Stimulated activated CD8-positive, alpha-beta memory T cell treated with anti-CD3 and anti-CD28 coated beads, Interleukin-15, amount 100 ng/mL, for 24 hours (primary cell): Measurements from ENCODE around the gene LRRC8B.
"Not testable (repeated sequence)": the region's sequence is repeated elsewhere in the genome, so short reads cannot be mapped to it uniquely, and the experiment has no call there.

Experiments
- DNase-seq: peaks from one replicate; pipeline ENCODE4 v3.0.0-alpha.2; 2020; ENCODE audit warnings: low read depth

LRRC8B gene

DNA sequence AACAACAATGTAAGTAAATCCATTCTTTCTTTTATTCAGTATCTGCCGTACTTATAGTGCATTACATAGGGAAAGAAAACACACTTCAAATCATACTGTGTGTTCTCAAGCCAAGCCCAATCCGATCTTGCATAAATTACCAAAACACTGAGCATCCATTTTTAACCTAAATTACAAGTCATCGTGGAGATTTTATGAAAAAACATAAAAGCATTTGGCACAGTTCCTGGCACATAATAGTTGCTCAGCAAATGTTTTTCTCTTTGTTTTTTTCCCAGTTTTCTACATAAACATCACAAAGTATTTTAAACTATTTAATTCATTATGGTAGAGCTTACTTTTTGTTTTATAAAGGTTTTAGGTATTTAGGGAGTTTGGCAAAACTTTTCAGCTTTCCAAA lies 60.2 kb downstream of the LRRC8B start:
- DNase-seq = no peak

DNA sequence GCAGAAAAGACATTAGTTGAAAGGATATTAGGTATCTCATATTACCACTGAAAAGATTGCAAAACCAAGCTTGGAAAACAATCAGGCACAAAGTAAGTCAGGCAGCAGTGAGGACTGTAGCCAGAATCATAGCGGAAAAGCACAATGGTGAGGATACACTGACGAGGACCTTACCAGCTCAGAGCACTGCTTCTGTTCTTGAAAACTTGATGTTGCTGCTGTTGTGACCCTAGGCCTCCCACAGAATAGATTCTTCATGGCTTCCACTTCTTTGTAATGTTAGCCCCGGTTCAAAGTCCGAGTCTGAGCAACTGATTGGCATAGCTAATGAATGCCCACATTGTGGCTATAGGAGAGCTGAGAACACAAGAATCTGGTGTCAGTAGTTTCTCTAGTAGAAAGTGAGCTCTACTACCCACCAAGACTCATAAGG lies 63.1 kb downstream of the LRRC8B start:
- no peak for DNase-seq

DNA sequence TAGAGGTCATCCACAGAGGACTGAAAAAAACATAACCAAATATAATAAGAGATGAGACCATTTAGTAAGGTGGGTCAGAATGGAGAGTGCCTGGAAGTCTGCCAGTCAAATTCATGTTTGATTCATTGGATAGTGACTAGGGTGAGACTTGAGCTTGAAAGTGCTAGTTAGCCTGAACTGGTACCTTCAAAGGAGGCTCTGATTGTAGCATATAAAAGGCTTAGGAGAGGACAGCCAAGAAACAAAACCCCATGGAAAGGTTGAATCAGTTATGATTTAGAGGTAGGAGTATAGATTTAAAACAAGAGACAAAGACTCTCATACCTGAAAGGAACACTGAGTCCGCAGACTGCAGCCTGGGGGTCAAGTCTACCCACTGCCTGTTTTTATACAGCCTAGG lies 63.9 kb downstream of the LRRC8B start:
- DNase-seq = no peak

DNA sequence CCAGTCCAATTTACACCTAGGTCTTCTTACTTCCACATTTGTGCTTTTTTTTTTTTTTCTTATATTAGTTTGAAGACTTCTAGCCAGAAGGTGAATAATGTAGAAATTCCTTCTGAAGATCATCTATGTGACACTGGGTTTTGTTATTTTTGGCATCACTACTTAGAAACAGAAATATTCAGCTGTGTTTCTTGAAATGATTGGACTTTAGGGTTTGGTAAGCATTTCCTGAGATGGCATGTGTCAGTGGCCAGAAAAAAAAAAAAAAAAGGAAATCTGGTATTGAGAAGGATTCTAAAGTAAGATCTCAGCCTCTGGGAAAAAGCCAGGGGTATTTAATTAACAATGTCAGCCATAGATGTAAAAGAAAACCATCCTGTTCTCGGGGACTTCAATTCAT lies 64.9 kb downstream of the LRRC8B start:
- DNase-seq = no peak

DNA sequence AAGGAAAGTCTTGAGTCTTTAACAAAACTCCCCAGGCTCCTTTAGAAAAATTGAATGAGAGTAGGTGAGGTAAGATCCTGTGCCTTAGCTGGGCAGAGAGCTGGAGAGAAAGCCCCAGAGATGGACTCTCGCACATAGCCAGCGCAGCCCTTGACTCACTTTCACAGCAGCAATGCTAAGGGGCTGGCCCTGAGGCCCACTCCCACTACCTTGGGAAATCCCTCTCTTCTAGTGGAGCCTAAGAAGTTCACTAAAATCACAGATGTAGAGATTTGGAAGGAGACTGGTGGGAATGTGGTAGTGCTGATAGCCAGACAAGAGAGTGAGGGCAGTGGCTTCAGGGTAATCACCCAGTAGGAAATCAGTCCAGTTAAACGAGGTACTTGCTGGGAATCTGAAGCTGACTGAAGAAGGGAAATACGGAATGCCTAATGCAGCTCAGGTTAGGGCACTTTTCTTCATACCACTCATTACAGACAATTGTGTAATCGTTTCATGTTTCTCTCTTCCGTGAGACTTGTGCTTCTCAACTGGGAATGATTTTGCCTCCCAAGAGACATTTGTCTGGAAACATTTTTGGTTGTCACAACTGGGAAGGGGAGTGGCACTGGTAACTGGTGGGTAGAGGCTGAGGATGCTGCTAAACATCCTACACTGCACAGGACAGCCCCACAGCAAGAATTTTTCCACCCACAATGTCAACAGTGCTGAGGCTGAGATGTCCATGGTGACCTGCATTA lies 65.9 kb downstream of the LRRC8B start:
- DNase-seq = no peak

DNA sequence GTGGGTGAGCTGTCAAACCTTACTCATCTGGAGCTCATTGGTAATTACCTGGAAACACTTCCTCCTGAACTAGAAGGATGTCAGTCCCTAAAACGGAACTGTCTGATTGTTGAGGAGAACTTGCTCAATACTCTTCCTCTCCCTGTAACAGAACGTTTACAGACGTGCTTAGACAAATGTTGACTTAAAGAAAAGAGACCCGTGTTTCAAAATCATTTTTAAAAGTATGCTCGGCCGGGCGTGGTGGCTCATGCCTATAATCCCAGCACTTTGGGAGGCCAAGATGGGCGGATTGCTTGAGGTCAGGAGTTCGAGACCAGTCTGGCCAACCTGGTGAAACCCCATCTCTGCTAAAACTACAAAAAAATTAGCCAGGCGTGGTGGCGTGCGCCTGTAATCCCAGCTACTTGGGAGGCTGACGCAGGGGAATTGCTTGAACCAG lies 68.3 kb downstream of the LRRC8B start:
- not testable (repeated sequence) for DNase-seq

DNA sequence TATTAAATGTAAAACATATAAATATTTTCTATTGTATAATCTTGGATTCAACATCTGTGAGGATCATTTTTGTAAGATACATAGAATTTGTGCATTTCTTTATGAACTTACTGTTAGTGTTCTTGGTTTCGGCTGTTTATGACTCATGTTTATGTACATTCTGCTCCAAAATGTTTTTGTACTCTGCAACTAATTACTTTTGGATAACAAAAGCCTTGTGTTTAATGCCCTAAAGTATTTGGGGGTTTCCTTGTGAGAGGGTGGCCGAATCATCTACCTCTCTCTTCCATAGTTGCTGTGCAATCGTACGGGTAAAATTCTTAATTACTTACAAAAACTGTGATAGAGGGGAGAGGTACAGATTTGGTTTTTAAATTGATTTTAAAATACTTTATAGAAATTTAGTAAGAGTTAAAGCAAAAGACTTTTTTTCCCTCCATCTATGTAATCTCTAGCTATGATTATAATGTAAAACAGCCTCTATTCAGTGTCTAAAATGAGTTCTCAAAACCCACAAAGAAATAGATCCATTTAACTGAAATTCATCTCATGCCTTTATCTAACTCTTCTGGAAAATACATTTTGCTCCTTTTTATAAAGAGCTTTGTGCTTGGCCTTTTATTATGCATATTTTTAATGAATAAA lies 69.6 kb downstream of the LRRC8B start:
- DNase-seq = no peak

DNA sequence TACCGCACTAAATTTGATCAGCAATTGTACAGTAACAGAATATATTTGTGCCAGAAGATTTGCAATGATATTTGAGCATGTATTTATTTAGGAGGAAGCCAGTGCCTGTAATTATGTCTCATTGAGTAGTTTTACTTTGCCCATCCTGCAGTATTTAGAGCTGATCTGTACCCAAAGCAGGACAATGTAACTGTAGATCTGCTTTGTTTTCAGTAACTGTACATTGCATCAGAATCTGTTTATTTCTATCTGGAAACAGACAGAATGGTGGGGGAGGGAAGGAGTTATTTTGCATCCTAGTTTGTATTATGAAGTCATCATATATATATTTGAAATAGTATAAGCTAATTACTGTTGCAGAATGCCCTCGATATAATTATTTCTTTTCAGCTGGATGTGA lies 72.1 kb downstream of the LRRC8B start:
- DNase-seq = no peak

DNA sequence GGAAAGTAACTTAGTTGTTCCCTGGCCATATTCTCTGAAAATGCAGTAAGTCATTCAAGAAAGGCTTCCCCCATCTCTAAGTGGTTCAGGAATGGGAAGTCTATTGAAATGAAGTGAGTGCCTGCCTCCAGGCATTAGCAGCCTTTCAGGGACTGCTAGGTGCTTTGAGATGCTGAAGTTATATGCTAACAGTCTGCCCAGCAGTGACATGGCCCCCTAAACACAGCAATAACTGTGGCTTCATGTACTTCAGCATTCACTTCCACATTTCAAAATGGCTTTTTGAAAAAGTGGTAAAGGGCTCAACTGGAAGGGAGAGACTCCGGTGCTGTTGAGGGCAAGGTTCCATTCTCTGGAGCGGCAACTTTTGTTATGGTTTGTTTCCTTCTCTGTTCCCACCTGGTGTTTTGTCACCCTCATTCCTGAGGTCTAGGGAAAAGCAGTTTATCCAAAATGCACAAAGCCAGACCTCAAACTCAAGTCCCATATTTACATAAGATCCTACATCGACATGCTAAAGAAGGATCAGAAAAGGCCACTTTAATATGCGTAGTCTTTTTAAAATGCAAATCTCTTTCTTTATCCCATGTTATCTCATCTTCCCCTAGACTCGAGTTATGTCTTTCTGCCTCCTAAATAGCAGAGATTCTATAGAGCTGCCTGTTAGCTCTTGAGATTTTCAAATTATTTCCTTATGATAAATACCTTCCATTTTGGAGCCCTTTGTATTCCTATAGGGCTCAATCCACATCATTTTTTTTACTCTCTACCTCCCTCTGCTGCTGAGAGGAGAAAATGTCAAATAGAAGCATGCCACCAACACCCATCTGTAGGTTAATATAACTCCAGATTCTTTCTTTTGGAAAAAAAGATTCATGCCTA lies 74.1 kb downstream of the LRRC8B start:
- no peak for DNase-seq

DNA sequence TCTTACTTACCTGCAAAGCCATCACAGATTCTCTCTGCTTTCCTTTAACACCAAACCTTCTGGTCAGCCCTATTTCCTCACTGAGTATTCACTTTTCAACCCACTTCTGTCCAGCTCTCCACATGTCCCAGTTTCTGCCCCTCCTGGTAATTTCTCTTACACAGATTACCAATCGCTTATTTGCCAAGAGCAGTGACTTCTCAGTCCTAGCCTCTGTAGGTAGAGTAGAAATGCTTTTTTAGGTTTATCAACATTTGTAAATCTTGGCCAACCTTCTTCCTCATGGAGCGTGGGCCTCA lies 74.7 kb downstream of the LRRC8B start:
- DNase-seq = no peak

DNA sequence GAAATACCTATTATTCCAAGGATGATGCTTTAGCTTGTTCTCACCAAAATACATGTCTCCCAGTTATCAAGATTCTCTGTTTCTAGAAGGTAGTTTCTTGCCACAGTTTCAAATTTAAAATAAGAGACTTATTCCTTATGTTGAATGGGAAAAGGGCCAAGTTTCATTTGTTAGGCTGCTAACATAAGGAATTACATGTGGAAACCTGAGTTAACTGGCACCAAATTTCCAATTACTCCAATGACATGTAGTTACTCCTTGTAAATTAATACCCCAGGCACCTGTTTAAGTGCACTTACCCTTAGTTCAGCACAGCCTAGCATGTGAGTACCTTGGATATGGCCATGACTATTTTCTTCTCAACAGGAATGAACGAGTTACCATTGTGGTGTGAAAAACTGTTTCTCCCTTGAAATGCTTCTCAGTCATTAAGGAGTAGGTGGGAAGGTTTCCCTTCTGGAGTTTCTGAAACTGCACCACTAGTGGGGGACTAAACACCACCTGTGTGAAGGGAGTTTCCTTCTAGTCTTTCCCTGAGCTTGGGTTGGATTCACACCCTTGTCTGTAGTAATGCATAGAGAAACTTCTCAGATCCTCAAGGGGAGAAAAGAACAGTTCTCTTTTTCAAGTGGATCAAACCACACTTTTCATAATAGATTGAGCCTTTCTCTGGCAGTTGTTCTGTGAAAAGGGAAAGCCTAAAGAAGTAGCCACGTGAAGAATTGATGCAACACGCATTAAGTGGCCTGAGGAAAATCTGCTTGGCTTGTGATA lies 76.0 kb downstream of the LRRC8B start:
- DNase-seq = no peak

DNA sequence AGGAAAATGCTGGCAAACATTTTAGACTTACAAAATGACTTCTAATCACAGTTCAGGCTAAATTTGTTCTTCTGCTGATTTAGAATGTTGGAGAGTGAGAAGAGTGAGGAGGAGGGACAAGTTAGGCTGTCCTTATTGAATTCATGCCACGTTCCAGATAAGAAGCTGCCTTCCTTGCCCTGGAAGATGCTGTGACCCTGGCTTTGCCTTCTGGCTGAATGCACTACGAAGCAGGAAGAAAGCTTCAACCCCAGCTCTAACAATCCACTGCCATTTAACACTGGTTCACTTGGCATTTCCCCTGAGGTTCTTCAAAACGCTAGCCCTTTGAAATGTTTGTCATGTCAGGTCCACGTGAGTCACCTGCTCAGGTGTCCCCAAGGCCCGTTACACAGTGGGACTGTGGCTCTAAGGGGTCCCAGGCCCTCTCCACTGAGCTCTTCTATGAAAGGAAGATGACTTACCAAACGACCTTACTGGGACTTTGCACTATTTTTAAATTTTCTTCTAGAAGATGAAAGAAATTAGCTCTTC lies 78.3 kb downstream of the LRRC8B start:
- no peak for DNase-seq

DNA sequence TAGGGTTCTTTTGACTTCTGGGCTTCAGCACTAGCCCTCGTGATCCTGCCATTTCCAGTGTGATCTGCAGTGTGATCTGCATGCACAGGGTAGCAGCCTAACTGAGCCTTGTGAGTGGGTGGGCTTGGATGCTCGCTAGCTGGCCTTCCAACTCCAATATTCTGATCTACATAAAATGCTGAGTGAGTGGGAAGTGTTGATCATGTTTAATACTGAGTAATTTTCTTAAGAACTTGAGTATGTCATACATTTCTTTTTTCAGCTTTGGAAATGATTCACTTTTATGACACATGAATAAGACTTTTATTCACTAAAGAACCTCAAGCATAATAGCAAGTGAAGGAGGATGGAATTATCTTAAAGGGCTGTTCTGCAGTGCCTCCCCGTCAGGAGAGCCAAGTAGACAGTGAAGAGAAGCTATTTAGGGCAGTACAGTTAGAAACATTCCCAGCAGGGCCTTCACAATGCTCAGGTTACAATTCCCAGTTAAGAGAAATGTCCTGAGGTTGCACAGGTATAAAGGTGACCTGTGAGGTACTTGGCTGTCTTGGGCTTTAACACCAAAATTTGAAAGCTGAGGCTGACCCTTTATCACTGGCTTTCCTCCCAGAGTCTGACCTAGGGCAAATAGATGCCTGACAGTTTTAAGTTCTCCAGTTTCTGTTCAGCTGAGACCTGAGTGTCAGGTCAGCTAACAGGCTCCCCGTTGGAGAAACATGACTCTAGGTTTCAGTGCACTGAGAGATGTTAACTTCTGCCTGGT lies 79.2 kb downstream of the LRRC8B start:
- no peak for DNase-seq

DNA sequence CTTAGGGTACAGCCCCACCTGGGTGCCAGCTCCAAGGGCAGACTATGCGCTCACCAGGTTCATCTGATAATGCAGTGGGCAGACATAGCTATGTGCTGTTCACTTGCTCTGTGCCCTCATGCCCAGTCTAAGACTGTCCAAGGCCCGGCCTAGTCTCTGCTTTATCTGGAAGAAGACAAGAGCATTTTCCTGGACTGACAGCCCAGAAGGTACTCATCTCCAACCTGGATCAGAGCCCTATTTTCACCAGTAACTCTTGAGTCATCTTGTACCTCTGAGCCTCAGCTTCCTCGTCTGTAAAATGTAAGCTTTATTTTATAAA lies 79.7 kb downstream of the LRRC8B start:
- DNase-seq = no peak

DNA sequence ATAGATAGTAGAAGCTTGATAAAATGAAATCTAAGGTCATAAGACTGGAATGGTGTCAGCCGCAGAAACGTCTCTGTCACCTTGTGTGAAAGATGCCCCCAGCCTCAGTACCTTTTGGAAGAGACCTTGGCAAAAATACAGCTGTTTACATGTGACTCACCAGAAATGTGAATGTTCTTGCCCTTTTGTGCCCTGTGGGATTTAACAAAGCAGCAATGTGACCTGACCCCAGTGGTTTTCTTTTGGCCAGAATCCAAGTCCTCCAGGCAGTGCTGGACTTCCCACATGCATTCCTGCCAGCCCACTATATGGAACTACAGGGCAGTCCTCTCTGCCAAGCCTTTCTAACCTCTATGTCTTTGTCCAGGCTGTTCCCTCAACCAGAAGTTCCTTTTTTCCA lies 81.1 kb downstream of the LRRC8B start:
- no peak for DNase-seq

DNA sequence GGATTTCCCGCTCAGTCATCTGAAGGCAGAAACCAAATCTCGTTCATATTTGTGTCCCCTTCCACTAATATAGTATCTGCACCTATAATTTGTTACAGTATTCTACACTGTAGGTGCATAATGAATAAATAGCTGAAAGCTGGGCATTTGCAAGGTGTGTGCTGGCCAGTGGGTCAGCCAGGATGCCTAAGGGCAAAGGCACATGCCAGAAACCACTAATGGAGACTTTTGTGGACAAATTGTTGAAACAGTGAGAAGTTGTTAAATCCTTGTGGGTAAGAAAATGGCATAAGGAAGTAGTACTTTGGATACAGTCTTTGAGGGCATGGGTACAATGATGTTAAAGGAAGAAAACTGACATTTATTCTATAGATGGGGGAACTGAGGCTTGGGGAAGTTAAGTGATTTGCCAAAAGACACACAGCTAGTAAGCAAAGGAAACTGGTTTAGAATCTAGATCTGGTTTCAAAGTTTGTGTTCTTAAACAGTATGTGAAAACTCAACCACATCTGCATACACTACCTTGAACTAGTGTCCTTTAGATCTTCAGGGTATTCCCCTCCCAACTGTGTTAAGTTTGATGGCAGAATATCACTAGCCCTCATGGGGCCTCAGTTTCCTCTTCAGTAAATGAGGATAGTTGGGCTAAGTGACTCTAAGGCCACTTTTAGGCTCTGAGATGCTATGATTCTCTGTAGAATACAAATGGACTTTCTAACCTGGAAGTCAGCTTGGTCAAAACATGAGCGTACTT lies 81.8 kb downstream of the LRRC8B start:
- no peak for DNase-seq

DNA sequence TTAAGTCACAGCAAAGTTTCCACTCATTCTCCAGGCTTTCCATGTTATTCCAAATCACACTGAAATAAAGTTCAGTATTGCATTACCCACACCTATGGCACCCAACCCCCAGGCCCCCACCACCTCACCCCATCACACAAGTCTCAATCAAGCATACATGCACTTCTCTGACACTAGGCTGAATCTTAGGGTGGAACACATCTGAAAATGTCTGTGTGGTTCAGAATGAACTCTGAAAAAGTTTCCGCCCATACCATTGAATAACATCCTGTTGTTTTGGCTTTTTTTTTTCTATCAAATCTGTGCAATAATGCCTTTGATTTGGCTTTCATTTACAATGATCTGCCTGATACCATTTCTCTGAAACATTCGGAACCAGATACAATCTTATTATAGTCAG lies 82.5 kb downstream of the LRRC8B start:
- DNase-seq = no peak

DNA sequence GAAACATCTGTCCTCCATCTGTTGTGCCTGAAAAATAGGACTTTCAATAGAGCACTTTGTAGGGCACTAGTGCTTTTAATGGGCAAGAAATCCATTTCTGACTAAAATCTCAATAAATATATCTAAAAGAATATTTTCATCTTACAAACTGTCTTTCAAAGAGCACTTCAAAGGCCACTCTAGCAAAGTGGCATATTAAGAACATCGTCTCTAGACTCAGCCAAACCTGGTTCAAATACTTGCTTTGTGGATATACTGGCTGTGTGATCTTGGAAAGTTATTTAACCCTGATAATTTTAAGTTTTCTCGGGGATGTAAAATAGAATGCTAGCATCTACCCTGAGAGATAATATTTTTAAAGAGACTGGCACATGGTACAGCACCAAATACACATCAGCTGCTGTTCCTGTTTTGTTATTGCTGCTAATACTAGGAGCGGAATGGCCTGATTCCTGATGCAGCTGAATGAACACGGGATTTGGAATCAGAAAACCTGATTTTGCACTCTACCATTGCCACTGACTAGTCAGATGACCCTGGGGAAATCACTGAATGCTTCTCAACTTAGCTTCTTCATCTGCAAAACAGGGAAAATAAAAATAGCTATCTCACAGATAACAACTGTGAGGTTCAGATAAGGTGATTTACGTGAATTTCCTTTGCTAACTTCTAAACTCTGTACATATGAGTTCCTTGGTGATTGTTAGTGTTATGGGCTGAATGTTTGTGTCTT lies 83.1 kb downstream of the LRRC8B start:
- no peak for DNase-seq

DNA sequence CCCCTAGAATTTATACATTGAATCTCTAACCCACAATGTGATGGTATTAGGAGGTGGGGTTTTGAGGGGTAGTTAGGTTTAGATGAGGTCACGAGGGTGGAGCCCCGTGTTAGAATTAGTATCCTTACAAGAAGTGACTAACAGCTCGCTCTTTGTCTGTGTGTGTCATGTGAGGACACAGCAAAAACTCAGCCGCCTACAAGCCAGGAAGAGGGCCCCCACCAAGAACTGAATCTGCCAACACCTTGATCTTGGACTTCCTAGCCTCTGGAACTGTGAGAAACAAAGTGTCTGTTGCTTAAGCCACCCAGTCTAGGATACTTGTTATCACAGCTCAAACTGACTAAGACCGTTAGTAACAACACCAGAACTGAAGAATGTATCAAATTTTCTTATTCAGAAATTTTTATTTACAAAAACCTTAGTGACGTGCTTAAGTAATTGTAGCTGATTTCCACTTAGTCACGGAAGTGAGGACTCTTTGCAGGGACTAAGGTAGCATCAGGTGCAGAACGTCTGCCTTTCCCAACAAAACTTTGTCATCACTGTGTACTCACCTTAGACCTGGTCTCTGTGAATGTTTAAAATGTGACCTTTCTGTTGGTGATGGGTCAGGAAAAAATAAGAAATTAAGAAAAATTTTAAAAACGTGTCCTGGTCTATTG lies 83.8 kb downstream of the LRRC8B start:
- no peak for DNase-seq
